ENCODE measurements around the gene LAMB4.

LAMB4 gene

DNA sequence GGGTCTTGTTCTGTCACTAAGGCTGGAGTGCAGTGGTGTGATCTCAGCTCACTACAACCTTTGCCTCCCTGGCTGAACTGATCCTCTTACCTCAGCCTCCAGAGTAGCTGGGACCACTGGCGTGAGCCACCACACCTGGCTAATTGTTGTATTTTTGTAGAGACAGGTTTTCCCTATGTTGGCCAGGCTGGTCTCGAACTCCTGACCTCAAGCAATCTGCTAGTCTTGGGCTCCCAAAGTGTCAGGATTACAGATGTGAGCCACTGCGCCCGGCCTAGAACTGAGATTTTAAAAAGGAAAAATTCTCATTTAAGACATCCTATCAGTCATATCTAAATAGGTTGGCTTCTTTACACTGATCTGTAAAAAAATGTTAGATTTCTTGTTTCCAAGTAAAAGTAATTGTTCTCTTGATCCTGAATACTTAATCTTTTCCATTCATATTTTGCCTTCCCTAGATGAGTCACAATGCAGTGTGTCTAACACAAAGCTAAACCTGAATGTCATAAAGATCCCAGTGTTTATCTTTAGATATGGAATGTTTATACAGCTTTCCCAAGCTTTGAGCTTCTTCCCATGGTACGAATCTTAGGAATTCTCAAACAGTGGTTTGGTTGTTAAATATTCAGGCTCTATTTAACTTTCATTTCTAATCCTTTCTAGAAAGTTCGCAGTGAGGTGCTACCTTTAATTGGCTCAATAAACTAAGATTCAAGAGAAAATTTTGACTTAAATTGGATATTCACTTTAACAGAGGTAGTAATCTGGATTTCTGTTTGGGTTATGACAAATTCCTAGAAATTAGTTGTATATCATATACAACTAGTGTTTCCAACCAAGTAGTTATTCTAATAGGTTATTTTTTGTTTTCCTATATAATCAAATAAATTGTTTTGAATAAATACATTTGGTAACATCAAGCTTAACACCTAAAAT, 115.1 kb downstream of the LAMB4 start:
- DNase-seq, result no peak

DNA sequence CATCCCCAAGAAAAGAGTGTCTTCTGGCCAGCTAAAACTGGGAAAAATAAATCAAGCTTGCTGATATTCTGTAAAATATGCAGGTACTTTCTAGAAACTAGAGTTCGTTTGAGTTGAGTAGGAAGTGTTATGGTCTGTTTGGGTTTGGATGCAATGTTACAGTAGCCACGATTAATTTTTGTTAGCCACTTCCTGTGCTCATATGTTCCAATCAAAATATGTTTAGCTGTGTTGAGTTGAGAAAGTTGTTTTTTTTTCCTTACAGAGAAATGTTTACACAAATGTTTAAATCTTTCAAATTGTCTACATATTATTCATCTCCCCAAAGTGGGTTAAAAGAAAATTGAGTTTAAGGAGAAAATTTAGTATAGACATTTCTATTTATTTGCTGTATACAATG, 115.9 kb downstream of the LAMB4 start:
- DNase-seq, result no peak

DNA sequence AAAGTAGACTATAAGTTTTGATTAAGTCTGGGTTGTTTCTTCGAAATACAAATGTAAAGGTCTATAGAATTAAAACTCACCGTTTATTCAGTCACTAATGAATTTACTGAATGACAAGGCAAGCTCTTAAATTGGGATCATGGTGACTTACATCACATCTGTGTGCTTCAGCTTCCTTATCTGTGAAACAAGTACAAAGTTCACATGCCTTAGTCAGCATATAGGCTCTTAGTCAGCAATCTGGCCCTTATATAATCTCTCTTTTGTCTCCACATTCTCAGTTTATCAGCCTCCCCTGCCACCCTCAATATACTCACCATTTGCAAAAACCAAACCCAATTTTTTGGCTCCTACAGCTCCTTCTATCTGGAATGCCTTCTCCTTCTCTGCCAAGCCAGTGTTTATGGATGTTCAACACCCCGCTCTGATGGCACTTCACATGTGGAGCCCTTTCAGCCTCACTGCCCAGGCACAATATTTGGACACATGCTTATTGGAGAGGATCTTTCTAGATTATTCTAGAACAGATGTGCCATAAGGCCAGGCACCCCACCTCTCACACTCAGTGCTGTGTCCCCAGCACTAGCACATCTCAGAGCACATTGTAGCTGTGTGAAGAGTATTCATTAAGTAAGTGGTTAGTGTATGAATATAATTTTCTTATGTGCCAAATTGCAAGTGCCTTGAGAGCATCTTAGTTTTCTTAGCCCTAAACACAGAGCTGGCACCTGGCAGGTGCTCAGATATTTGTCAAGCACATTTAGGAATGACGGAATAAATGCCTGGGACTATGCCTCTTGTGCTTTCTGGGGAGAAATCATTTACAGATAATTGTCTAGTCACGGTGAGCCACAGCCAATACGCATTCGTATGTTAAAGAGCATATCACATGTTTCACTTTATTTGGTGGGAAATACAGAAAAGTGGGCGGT, 117.4 kb downstream of the LAMB4 start:
- no peak for DNase-seq

DNA sequence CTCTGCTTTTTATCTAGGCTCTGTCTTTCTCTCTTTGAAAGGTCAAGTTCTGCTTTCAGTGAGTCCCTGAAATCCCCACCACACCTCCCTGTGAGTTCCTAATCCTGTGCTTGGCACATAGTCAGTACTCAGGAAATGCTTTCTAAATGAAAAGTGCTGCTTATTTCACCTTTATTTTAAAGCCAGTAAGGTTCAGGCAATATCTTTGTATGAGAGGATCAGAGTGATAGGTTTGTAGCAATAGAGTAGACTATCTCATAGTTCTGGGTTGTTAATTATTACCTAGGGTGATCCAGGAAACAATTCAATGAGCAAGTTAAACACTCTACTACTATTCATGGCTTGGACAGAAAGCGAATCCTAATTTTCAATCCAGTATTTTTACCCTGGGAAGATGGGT, 119.8 kb downstream of the LAMB4 start:
- no peak for DNase-seq

DNA sequence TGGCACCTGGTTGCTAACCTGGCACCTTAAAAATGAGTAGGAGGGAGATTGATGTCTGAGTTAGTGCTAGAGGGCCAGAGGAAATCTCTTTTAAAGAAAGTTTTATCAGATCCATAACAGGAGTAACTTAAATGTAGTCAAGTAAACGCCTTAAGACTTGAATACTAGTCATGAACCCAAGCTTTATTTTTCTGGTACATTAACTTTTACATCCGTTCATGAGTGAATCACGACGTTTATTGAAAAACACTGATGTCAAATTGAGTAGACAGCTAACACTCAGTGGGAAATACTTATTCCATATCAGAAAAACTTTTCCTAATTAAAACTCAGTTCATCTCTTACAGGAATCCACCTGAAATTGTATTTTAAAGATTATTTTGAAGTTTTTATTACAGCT, 120.3 kb downstream of the LAMB4 start:
- DNase-seq, result no peak

DNA sequence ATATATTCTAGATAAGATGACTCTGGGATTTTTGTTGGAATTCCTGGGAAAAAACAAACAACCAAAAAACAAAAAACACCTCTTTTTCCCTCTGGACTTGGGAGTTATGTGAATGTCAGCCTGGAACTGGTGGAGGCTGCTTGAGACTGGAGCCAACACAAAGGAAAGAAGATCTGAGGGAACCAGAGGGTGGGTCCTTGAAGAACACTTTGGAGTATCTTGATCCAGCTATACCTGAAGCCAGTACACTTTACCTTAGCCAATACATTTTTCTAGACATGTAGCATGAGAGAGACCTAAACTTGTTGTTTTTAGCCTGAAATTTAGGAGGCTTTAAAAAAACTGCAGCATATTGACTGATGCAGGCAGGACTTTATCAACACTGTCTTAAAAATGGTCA, 121.3 kb downstream of the LAMB4 start:
- DNase-seq, result no peak

DNA sequence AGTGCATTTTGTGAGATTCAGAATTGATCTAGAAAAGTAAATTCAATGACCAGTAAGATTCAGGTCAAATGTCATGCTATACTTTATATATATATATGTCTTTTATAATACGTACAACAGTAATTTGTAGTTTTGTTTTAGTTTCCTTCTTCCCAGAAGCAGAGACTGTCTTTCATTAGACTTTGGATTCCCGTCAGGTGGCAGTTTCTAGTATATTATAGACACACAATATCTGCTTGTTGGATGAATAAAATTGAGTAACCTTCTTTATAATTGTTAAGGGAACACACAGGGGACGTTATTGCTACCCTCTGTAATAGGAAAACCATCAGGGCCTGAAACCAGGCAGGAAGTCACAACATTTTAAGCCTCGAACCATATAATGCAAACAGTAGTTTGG, 121.9 kb downstream of the LAMB4 start:
- DNase-seq, result no peak

DNA sequence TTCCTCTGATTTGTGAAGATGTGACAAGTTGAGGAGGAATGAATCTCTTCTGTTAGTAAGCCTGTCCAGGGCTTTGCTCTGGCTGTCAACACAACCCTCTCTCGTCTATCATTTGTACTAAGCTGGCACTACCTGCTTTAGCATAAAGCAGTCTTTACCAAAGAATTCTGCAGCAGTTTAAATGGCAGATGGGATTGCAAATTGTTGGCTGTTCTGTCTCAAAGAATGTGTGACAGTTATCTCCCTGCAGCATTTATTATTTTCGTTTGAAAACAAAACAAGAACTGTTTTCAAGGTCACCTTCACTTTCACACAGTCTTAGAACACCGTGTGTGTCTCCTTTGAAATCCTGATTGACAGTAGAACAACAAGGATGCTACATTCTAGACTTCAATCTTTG, 122.4 kb downstream of the LAMB4 start:
- DNase-seq, result no peak

DNA sequence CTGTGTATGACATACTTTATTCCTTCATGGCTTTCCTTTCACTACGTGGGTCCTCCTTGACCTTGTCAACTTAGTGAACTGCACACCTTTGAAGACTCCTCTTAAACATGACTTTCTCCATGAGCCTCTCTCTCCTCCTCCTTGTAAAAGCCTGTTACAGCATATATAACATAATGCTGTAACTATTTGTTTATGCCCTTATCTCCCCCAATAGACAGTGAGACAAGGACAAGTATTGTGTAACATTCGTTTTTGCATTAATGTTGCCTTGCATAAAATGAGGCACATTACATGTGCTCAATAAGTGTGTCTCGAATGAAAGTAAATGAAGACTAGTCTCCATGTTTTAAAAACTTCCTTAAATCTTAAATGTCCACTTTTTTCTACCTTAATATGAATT, 122.9 kb downstream of the LAMB4 start:
- no peak for DNase-seq

DNA sequence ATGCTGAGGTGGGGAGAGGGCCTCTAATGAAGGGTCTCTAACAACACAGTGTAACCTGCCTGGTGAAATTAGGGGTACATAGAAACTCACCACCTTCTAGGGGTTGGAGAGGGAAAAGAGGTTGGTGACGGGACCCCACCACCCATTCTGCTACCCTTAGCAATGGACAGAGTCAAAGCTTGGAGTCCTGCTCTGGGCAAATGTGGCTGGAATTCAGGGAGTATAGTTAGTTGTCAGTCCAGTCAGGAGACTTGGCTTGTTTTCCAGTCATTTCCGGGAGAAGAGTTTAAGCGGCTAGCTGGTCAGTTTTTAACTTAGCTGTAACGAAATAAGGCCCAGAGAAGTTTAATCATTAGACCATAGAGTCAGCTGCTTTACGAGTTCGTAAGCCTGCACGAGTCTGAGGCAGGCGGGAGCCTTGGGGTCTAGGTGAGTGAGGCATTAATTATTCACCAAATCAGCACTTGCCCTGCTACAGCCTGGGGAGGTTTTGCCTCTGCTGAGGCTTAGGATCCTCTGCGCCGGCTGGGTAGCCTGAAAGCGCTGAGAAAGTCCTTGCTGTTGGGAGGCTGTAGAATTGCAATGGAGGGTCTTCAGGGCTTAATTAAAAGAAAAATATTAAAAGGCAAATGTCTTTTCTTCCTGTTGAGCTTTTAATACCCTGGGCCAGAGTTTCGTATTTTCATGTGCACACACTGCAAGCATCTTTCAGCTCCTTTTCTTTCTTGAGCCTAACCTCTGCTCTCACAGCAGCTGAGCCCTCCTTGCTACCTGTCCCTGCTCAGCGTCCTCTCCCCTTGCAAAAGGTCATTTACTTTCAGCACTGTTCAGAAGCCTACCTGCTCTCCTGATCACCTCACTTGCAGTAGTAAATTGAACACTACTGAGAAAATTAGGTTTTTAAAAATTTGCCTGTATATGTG, 125.7 kb downstream of the LAMB4 start:
- no peak for DNase-seq

DNA sequence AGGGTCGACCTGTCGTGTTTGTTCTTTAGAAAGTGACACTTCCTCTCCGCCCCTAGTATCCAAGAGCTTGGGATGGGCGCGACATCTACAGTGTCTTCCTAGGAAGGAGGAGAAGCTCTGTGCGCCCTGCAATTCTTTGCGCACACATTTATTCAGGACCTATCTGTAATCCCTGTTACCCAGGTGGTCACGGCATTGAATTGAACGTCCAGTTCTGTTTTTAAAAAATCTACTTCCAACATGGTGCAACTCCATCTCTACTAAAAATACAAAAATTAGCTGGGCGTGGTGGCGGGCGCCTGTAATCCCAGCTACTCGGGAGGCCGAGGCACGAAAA, 126.6 kb downstream of the LAMB4 start:
- no peak for DNase-seq

DNA sequence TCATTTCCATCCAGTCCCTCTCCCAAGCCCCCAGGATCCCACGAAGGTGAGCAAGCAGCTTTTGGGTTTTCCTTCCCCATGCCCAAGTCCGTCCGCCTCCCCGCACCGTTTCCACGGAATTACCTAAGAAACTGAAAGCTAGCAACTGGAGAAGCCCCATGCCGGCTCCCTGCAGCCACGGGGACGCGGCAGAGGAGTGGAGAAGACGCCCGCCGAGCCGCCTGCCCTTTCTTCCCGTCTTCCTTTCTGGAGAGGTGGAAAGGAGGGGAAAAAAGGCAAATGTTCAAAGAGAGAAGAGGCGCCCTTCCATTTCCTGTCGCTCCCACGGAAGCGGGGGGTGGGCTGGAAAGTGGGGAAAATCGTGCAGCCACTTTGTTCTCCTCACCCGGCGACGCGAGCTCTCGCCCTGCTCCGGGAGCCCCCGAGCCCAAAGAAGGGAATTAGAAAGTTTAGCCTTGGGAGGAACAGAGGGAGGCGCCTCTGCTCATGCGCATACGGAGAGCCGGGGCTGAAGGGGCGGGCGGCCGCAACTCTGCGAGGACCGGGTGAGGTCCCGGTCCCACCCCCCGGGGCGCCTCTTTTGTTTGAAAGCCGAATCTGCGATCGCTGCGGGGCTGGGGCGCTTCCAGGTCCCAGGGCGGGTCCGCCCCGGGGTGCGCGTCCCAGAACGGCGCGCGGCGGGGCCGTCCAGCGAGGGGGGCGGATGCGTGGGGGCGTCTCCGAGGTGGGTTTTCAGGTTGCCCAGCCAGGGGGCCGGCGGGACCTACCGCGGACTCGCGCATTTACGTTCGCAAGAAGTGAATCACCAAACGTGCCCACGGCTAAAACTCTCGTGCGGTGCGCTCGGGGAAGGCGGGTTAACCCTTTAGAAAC, 127.2 kb downstream of the LAMB4 start, which contains the start of gene LAMB1:
Gene LAMB1, minus strand, starts transcription at position 436 of the 873 bp plus-strand sequence. Its CDS starts 276 bp downstream, at position 160.
- peak in 10 of 56 donors; percentile 3 to 38 (median 15) for DNase-seq

DNA sequence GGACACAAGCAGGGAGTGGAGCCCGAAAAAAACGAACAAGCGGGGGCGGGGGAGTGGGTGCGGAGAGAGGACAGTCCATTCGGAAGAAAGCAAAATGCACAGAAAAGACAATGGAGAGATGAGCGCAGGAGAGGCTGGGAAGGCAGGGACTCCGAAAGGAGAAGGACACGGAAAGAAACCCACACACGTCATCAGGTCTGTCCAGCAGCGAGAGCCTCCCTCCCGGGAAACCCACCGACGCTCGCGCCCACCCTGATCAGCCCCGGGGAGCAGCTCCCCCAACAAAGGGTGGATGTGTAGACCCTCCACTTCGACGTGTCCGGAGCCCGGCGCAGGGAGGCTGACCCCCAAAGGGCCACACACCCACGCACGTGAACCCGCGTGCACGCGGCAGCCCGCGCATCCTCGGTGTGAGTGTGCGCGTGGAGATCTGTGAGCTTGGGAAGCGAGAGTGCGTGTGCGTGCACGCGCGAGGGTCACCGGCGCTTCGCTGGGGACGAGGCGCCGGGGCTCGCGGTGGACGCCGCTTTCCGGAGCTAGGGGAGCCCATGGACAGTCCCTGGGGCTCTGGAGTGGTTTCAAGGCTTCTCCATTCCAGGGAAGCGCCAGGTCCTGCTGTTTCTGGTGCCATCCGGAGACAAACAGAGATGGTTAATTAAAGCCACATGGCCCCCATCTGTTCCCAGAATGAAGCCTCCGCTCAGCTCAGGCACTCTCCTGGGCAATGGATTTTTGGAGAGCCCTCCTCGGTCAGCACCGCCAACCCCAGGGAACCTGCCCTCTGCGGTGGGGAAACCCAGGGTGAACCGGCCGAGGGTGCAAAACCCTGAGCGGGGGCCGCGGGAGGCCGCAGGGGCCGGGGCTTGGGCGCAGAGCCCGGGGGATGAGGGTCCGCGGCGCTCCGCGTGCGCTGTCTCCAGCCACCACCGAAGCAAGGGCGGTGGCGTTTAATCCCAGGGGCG, 128.1 kb downstream of the LAMB4 start:
- DNase-seq, result peak in 6 of 56 donors; percentile 1 to 33 (median 17)

DNA sequence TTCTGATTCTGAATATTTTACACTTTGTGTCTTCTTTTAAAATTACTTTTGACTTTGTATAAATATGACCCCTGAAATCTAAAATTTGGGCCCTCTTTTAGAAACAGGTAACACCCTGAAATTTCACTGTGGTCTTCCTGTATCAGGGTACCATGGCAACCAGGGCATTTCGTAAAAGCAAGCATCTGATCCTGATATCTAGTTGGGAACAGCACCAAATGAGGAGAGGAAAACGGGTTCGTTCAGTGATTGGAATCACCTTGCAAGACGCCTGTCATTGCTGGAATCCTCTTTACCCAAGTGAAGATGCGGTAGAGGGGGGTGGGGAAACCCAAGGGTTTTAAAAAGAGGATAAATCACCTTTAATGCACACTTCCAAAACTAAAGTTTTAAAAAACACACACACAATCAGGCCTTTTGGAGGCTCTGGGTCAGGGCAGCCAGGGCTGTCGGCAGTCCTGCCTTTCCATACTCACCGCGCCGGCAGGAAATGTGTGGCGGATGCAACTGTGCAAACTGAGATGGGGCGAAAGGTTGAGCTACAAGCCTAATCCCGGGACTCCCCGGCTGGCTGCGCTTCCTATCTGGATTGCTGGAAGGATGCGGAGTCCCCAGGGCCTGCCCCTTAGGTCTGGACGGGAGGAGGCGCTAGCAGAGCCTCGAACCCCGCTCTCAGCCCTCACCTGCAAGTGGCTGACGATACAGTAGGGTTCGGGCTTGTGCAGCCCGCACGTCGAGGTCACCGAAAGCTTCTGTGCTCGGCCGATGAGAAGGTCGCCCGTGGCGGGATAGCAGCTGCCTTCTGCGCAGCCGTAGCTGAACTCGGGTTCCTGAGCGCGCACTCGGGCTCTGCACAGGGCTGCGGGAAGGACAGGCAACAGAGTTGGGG, 129.0 kb downstream of the LAMB4 start:
- DNase-seq, result peak in 3 of 56 donors; percentile 5 to 39 (median 10)

DNA sequence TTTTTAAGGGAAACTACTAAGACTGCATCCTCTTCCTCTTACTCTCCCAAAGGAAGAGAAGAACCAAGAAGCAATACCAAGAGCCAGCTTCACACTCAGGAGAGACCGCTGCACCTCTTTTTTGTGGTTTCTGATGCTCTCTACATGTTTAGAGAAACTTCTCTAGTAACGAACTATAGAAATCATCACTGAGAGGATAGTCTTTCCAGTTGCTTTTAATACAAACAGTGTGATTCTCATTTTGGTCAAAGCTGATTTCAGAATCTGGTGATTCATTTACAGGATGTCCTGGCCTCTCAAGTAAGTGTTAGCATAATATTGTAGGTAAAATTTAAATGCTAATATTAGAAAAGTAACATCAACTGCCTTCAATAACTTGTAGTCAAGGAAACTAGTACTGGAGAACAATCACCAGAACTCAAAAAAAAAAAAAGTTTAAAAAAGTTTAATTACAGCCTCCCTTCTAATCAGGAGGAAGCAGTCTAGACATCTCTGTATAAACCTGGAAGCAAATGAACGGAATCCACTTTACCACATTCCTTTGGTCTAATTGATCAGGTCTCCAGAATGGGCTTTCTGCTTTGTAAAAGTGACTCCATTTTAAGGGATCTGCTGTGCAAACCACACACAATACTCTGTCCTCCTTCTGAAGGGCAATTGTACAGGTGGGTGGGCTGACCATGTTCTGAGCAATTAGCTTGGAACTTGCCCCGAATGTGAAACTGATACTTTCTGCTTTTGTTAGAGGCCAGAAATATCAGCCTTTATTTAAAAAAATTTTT, 130.2 kb downstream of the LAMB4 start:
- DNase-seq, result no peak

DNA sequence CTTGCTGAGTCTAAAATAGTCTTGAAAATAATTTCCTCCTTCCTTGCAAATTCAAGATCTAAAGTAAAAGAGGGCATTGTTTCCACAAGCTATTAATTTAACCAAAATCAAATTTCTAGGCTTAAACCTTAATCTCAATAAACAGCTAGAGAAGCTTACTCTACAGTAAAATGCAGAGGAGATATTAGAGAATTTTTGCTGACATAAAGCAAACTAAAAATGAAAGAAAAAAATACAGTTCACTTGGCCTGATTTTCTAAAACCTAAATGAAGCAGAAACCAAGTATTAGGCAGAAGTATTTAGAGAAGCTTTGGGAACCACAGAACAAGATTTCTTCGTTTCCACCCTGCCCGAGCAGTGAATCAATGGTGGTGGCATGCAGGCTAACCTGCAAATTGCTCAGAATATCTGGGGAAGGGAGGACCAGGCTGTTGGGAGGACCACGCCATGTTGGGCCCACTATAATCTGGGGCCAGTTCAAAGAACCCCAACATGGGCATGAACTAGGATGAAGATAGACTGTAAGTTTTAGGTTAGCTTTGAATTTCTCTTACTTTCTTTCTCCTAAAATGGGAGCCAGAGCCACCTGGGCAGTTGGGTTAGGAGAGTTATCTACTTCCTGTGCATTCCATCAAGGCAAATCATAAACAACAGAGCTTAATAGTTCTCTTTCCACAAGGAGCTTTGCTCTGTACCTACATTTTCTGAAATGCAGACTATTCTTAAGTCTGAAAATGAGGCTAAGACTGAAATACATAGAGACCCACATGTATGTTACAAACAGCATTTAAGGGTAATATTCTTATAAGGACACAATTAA, 131.3 kb downstream of the LAMB4 start:
- no peak for DNase-seq

Measured in amygdala (tissue), 56 donors.